Stimulated activated memory B cell treated with anti-CD40 and anti-IgM and Interleukin-4, amounts not matched to agents 10 μg/mL and 1 μg/mL and 100 μg/mL, for 72 hours (primary cell): ENCODE measurements around the gene TIAM2.

ENCODE experiments used
- ATAC-seq: fragments of 150-1000 bp; cut with Tn5 transposase; 2 replicates; pipeline ENCODE4 v1.10.0; 2021
- H3K27ac Mint-ChIP-seq: one replicate; pipeline ENCODE4 v1.8.0; 2022; ENCODE audit warnings: mild to moderate bottlenecking, mixed read lengths
- H3K27me3 Mint-ChIP-seq: one replicate; pipeline ENCODE4 v1.8.0; 2022; ENCODE audit warnings: mixed read lengths
- H3K36me3 Mint-ChIP-seq: one replicate; pipeline ENCODE4 v1.8.0; 2022; ENCODE audit warnings: mixed read lengths
- H3K4me1 Mint-ChIP-seq: one replicate; pipeline ENCODE4 v1.8.0; 2022; ENCODE audit warnings: mixed read lengths
- H3K4me3 Mint-ChIP-seq: one replicate; pipeline ENCODE4 v1.8.0; 2022; ENCODE audit warnings: mild to moderate bottlenecking, moderate library complexity, mixed read lengths
- H3K9me3 Mint-ChIP-seq: one replicate; pipeline ENCODE4 v1.8.0; 2022; ENCODE audit warnings: mixed read lengths

TIAM2 gene

DNA sequence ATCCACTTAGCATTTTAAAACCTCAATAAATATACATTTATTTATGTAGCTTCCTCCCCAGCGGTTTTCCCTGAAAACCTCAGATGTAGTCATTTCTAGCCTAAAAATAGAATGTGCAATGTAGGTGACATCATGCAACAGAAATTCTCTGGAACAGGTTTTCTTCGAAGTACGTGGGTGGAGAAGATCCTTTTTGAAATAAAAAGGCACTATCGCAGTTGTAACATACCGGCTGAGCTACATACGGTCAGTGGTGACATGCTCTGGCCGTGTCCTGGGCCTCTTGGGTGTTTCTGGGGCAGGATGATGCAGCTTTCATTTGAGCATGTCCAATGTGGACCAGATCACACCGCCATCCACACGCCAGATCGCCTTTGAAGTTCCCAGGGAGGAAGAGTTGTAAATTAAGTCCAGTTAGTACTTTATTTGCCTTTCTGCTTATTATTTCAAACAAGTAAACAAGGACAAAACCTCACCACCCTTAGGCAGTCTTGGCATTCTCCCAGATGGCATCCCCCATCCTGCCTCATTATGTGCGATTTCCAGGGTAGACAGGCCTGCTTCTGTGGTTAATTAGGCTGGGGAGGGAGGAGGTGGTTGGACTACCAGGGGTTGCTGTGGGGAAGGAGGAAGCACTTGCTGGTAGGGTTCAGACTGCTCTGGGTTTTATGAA lies 159.2 kb downstream of the TIAM2 start:
- Mint-ChIP-seq H3K4me3 (no peak overlapping the region), H3K27ac (no peak overlapping the region), H3K4me1 (peaks cover 14% of the 10 kb centered on the region), H3K36me3 (no peaks in the 10 kb centered on the region), H3K9me3 (no peaks in the 10 kb centered on the region), H3K27me3 (peaks cover 30% of the 10 kb centered on the region)
- ATAC-seq, result no peak

DNA sequence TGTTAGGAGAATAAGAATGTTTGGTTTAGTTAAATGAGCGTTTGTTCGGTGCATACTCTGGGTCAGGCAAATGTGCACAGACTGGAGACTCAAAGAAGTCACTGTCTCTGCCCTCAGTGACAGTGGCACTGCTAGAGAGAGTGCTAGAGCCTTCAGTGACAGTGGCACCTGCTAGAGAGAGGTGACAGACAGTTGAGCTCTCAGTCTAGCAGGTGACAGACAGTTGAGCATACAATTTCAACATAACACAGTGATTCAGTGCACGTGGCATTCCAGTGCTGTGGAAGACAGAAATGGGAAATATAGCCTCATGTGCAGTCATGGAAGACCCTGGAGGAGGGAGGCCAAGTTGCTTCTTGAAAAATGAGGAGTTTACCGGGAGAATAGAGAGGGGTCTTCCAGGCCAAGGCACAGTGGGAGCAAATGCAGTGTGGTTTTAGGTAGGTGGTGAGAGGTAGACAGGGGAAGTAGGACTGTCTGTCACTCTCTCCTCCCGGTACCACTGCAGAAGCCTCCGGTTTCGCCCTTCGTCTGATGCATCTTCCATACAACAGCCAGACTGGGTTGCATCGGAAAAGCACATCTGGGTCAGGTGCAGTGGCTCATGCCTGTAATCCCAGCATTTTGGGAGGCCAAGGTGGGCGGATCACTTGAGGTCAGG lies 160.8 kb downstream of the TIAM2 start:
- Mint-ChIP-seq H3K36me3 (no peaks in the 10 kb centered on the region), H3K4me1 (peaks cover 14% of the 10 kb centered on the region), H3K27me3 (peaks cover 30% of the 10 kb centered on the region), H3K9me3 (peaks cover 2% of the 10 kb centered on the region), H3K4me3 (no peak overlapping the region), H3K27ac (no peak overlapping the region)
- no peak for ATAC-seq

DNA sequence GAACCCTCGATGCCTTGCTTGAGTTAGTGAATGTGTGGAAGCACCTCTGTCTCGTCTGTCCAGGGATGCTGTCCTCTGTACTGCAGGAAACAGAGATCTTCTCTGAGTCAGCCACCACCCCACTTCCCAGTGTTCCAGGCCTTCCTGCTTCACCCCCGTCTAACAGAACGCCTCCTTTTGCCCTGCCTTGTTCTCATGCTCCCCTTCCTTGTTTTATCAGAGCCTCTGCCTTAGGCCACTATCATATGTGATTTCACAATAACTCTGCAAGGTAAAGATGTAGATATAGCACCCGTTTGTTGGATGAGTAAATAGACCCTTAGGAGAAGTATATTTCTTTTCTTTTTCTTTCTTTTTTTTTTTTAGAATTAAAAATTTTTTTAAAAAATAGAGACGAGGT lies 162.0 kb downstream of the TIAM2 start:
- Mint-ChIP-seq H3K27me3 (peaks cover 30% of the 10 kb centered on the region), H3K27ac (no peak overlapping the region), H3K9me3 (peaks cover 7% of the 10 kb centered on the region), H3K4me3 (no peak overlapping the region), H3K4me1 (peaks cover 14% of the 10 kb centered on the region), H3K36me3 (no peaks in the 10 kb centered on the region)
- ATAC-seq, result no peak

DNA sequence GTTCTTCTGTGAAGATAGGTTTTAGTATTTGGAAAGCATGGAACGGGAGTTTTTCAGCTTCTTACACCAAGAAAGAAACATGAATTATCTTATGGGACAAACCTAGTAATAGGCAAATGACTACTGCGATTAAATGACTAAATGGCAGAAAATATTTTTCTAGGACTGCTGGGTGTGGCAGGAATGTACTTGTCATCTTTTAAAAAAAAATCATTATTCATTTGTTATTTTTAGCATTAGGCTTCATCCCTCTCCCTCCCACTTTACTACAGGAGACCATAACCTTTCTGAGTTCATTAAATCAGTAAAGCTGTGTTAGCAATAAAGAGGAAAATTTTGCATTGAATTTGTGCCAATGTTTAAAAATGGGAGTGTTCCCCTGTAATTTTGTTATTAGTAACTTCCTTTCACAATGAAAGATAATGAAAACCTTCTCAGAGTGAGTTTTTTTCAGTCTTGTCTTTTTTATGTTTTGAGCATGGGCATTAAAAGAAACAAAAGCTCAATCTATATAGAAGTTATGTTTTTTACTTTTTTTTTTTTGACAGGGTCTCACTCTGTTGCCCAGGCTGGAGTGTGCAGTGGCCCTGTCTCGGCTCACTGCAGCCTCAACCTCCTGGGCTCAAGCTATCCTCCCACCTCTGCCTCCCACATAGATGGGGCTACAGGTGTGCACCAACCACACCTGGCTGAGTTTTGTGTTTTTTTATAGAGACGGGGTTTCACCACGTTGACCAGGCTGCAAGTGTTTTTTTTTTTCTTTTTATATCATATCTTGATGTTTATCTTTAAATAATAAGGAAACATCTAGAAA lies 163.1 kb downstream of the TIAM2 start:
- ATAC-seq, result no peak
- no peaks in the 10 kb centered on the region for H3K36me3 Mint-ChIP-seq
- no peak overlapping the region for H3K4me3 Mint-ChIP-seq
- H3K27ac Mint-ChIP-seq, result no peak overlapping the region
- H3K27me3 Mint-ChIP-seq, result peaks cover 30% of the 10 kb centered on the region
- peaks cover 7% of the 10 kb centered on the region for H3K9me3 Mint-ChIP-seq
- H3K4me1 Mint-ChIP-seq, result peaks cover 14% of the 10 kb centered on the region

DNA sequence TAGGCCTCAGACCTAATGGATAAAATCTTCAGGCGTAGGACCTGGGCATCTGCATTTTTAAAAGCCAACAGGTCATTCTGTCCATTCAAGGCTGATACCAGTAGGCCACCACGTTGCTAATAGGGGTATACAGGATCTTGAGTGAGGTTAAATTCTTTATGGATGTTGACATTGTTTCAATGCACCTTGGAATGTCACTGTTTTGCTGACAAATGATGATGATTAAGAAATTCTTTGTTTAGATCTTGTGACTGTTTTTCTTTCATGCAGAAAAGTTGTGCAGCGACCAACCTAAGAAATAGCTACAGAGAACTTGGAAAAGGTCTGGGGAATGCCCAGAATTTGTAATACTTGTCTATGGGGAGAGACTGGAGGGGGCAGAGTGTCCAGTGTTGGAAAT lies 167.6 kb downstream of the TIAM2 start:
- H3K4me3 Mint-ChIP-seq, result no peak overlapping the region
- no peaks in the 10 kb centered on the region for H3K27me3 Mint-ChIP-seq
- peaks cover 7% of the 10 kb centered on the region for H3K9me3 Mint-ChIP-seq
- no peak for ATAC-seq
- H3K4me1 Mint-ChIP-seq, result peaks cover 8% of the 10 kb centered on the region
- H3K36me3 Mint-ChIP-seq, result no peaks in the 10 kb centered on the region
- no peak overlapping the region for H3K27ac Mint-ChIP-seq

DNA sequence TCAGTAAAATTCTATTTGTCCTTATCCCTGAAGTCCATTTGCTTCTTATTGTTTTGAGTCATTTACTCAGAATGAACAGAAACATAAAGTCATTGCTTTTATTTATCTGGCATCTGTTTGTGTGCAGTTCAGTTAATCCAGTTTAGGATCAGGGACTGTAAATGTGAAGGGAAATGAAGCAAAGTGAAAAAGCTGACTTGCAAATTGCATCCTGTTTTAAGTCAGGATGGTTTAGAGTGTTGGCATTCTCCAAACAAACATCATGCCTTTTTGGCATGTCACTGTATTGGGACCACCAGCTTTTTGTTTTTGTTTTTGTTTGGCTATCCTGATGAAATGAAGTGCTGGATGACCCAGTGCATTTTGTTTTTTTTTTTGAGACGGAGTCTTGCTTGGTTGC lies 168.5 kb downstream of the TIAM2 start:
- Mint-ChIP-seq H3K9me3 (peaks cover 7% of the 10 kb centered on the region), H3K27ac (no peak overlapping the region), H3K4me3 (no peak overlapping the region), H3K36me3 (no peaks in the 10 kb centered on the region), H3K4me1 (peaks cover 8% of the 10 kb centered on the region), H3K27me3 (no peaks in the 10 kb centered on the region)
- ATAC-seq, result no peak

DNA sequence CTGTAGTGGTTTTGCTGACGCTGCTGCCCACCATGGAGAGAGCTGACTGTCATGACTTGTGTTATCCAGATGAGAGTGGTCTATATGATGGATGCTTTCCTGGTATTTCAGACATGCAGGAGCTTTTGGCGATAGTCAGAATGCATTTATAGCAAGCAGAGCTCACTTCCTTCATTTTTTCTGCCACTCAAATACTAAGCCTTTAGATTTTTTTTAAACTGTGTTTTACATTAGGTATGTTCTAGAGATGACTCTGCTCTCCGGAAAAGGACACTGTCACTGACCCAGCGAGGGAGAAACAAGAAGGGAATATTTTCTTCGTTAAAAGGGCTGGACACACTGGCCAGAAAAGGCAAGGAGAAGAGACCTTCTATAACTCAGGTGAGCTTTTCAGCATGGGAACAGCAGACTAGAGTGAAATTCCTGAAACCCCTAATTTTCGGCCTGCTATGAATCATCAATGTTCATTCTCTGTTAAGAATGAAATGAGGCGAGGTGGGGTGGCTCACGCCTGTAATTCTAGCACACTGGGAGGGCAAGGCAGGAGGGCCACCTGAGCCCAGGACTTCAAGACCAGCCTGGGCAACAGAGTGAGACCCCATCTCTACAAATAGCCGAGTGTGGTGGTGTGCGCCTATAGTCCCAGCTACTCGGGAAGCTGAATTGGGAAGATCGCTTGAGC lies 170.1 kb downstream of the TIAM2 start:
- no peak overlapping the region for H3K27ac Mint-ChIP-seq
- ATAC-seq, result no peak
- H3K9me3 Mint-ChIP-seq, result peaks cover 5% of the 10 kb centered on the region
- H3K27me3 Mint-ChIP-seq, result no peaks in the 10 kb centered on the region
- peaks cover 8% of the 10 kb centered on the region for H3K4me1 Mint-ChIP-seq
- no peak overlapping the region for H3K4me3 Mint-ChIP-seq
- H3K36me3 Mint-ChIP-seq, result no peaks in the 10 kb centered on the region

DNA sequence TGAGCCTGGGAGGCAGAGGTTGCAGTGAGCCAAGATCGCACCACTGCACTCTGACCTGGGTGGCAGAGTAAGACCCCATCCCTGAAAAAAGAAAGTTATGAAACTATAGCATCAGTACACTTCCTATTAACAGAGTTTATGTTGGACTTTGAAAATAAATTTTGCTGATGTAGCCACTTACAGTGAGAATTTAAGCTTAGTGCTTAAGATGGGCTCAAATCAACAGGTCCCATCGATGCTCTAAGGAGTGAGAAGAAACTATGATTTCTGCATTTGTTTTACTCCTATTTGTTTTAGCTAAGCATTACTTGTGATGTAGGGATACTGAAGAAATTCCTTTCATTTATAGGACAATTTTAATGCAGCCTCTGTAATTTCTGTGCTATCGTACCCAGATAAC lies 175.4 kb downstream of the TIAM2 start:
- Mint-ChIP-seq H3K27ac (peak overlapping the region; percentile 85), H3K9me3 (no peaks in the 10 kb centered on the region), H3K4me1 (peaks cover 24% of the 10 kb centered on the region), H3K27me3 (no peaks in the 10 kb centered on the region), H3K4me3 (no peak overlapping the region), H3K36me3 (no peaks in the 10 kb centered on the region)
- no peak for ATAC-seq

DNA sequence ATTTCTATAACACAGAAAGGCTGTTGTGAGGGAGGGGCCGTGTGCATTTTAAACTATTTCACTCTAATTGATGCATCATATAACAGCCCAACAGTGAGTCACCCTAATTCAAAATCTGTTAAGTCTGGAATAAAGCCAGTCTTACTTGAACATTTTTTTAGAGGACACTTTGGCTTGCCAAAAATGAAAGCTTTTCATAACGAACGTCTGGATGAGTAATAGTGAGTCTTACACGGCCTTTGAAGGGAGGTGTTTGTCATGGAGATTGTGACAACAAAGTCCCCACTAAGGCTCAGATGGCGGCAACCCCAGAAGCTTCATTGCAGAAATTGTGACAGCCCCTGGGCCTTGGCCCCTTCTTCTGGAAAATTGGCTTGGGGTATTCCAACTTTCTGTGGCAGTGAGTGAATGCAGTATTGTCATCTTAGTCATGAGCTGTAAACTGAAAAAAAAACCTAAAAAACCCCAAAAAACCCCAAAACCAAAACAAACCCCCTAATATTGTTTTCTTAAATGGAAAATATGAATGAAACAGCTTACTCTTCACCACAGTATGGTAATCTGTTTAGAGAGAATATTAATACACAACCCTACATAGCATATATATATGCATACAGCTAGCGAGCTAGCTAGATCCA lies 176.1 kb downstream of the TIAM2 start:
- H3K9me3 Mint-ChIP-seq, result no peaks in the 10 kb centered on the region
- H3K4me1 Mint-ChIP-seq, result peaks cover 31% of the 10 kb centered on the region
- H3K36me3 Mint-ChIP-seq, result no peaks in the 10 kb centered on the region
- no peaks in the 10 kb centered on the region for H3K27me3 Mint-ChIP-seq
- H3K4me3 Mint-ChIP-seq, result peak overlapping the region; percentile 22
- H3K27ac Mint-ChIP-seq, result peak overlapping the region; percentile 85
- ATAC-seq, result peak; percentile 91

DNA sequence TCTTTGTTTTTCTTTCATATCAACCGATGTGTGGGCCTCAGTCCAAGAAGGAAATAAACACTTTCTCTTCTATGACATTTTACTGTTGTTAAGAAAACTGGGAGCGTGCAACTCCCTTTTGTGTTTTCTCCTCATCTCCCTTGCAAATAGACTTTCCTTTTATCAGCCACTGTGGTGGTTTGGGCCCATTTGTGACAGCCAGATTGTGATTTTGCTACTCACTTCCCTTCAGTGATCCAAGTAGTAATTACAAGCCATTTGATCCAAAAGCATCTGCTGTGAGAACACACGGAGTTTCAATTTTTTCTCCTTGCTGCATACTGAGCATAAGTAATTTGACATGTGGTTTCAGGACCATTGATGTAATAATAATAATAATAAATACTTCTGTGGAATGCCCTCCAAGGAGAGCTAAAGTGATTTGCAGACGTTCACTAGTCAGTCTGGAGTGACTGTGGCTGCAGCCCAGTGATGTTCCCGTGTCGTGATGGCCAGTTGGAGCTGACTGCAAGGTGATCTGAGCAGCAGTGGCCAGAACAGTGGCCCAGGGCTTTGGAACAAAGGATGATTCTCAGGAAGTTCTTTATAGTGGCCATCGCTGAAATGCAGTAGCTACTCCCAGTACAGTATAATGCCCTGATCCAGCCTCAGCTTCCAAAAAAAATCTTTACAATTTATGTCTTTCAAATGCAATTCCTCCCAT lies 176.8 kb downstream of the TIAM2 start:
- no peaks in the 10 kb centered on the region for H3K9me3 Mint-ChIP-seq
- H3K4me3 Mint-ChIP-seq, result peak overlapping the region; percentile 22
- no peak for ATAC-seq
- peak overlapping the region; percentile 85 for H3K27ac Mint-ChIP-seq
- H3K36me3 Mint-ChIP-seq, result no peaks in the 10 kb centered on the region
- H3K4me1 Mint-ChIP-seq, result peaks cover 38% of the 10 kb centered on the region
- no peaks in the 10 kb centered on the region for H3K27me3 Mint-ChIP-seq

DNA sequence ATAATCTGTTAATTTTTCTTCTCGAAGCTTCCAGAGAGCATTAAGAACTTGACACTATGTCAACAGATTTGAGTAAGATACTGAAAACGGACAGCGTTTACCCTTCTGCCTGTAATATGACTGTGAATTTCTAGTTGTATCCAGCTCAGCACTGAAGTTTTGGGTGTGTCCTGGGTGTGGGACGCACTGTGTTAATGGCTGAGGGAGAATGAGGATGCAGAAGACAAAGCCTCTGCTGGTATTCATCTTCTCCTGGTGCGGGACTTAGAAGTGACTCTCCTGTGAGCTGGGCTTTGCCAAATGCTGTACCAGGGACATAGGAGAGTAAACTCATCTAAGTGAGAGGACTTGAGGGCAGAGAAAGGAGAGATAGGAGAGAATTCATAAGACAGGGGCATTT lies 178.4 kb downstream of the TIAM2 start:
- ATAC-seq, result no peak
- H3K4me1 Mint-ChIP-seq, result peaks cover 38% of the 10 kb centered on the region

DNA sequence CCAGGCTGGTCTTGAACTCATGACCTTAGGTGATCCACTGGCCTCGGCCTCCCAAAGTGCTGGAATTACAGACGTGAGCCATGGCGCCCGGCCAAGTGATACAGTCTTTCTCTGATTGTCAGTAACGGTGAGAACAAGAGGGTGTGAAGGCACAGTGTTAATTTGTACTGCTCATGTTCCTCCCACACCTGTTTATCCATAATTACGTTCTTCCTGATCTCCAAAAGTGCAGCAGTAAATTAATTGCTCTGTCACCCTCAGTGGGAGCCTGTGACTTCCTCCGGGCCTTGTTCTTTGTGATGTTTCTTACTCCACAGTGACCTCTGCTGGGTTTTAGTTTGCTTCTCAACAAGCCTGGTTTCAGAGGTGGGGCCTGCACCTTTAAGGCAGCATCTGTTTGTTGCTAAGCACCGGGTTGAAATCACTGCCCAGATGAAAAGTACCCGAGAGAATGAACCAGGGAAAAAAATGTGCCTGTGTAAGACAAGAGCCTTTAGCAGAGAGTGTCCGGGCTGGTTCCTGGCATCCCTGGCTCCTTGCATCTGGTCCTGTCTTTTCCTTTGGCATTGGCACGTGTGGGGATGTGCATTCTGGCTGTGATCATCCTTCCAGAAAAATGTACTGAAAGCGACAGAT lies 179.6 kb downstream of the TIAM2 start:
- Mint-ChIP-seq H3K36me3 (no peaks in the 10 kb centered on the region), H3K4me1 (peaks cover 39% of the 10 kb centered on the region), H3K27ac (peak overlapping the region; percentile 9), H3K4me3 (no peak overlapping the region), H3K27me3 (no peaks in the 10 kb centered on the region), H3K9me3 (no peaks in the 10 kb centered on the region)
- ATAC-seq, result peak; percentile 80

More for the DNA sequence above, 178.4 kb downstream of the TIAM2 start:
- no peak overlapping the region for H3K4me3 Mint-ChIP-seq
- H3K27ac Mint-ChIP-seq, result no peak overlapping the region
- H3K27me3 Mint-ChIP-seq, result no peaks in the 10 kb centered on the region
- H3K36me3 Mint-ChIP-seq, result no peaks in the 10 kb centered on the region
- no peaks in the 10 kb centered on the region for H3K9me3 Mint-ChIP-seq

DNA sequence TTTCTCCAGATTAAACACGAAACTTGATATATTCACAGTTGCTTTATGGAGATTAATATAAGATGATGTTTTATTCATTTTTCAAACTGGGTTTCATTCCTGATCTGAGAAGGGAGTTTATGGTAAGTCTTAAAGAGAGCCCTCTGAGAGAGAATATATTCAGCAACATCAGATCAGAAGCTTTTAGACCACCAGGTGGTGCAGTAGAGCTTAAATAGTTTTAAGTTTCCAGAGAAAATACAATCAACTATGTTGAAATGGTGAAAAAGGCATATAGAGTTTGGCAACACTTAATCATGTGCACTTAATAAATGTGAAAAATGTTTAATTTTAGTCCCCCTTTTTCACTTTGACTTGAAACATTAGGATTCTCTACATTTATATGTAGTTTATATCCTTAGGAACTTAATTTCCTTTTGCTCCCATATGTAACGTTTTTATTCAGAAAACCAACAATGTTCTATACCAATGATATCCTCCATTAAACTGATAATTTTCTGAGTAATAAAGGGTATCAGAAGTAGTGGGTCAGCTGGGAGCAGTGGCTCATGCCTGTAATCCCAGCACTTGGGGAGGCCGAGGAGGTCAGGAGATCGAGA lies 182.3 kb downstream of the TIAM2 start:
- no peaks in the 10 kb centered on the region for H3K9me3 Mint-ChIP-seq
- peak; percentile 39 for ATAC-seq
- H3K27me3 Mint-ChIP-seq, result no peaks in the 10 kb centered on the region
- H3K4me1 Mint-ChIP-seq, result peaks cover 45% of the 10 kb centered on the region
- H3K27ac Mint-ChIP-seq, result no peak overlapping the region
- H3K36me3 Mint-ChIP-seq, result no peaks in the 10 kb centered on the region
- no peak overlapping the region for H3K4me3 Mint-ChIP-seq

DNA sequence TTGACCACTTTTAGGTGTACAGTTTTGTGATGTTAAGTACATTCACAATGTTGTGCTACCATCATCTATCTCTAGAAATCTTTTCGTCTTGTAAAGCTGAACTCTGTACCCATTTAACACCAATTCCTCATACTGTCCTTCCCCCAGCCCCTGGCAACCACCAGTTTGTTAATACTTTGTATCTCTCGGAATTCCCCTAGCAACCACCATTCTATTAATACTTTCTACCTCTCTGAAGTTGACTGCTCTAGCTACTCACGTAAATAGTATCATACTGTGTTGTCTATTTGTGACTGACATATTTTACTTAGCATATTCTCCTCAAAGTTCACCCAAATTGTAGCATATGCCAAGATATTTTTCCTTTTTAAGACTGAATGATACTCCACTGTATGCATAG lies 186.4 kb downstream of the TIAM2 start:
- ATAC-seq, result peak; percentile 84
- Mint-ChIP-seq H3K9me3 (no peaks in the 10 kb centered on the region), H3K27me3 (no peaks in the 10 kb centered on the region), H3K4me1 (peaks cover 49% of the 10 kb centered on the region), H3K36me3 (no peaks in the 10 kb centered on the region), H3K4me3 (peak overlapping the region; percentile 13), H3K27ac (peak overlapping the region; percentile 94)
